Progenitor cell of endocrine pancreas (in vitro differentiated cells): ENCODE measurements around the gene MTG1. TPM values are rescaled to one million over a fixed set of nuclear protein-coding genes. Genes with fewer than 3 reads are reported as not detected.
"Not testable (repeated sequence)": the region's sequence is repeated elsewhere in the genome, so short reads cannot be mapped to it uniquely, and the experiment has no call there.

ENCODE experiments used
- DNase-seq: peaks from one replicate; pipeline ENCODE4 v3.0.0; 2021; ENCODE audit warnings: low spot score; ENCODE audit not compliant: unreplicated experiment
- H3K27ac Mint-ChIP-seq: 2 replicates; pipeline ENCODE4 v1.8.0; 2021; ENCODE audit warnings: mild to moderate bottlenecking, moderate library complexity, mixed read lengths
- H3K27me3 Mint-ChIP-seq: 2 replicates; pipeline ENCODE4 v1.8.0; 2021; ENCODE audit warnings: mixed read lengths
- H3K36me3 Mint-ChIP-seq: 2 replicates; pipeline ENCODE4 v1.8.0; 2022; ENCODE audit warnings: mixed read lengths; ENCODE audit not compliant: insufficient read depth
- H3K4me1 Mint-ChIP-seq: 2 replicates; pipeline ENCODE4 v1.8.0; 2021; ENCODE audit warnings: low read depth, mixed read lengths
- H3K4me3 Mint-ChIP-seq: 2 replicates; pipeline ENCODE4 v1.8.0; 2021; ENCODE audit warnings: low read depth, mild to moderate bottlenecking, moderate library complexity, mixed read lengths
- H3K9me3 Mint-ChIP-seq: 2 replicates; pipeline ENCODE4 v1.8.0; 2021; ENCODE audit warnings: low read depth, mixed read lengths
- total RNA-seq: library from RNA; stranded (reverse); gene quantifications from 2 replicates; pipeline ENCODE4 v1.2.1, GENCODE V29; 2021
- TF ChIP-seq, protein P1 (sequence below): fragments of 200-600 bp; sonication (generic); IDR thresholded peaks from one replicate; pipeline ENCODE4 v1.5.0; 2021; ENCODE audit warnings: antibody characterized with exemption, mild to moderate bottlenecking; ENCODE audit not compliant: unreplicated experiment

Gene MTG1
- total RNA-seq, 1 donor from 2014 or later = 137 TPM

DNA sequence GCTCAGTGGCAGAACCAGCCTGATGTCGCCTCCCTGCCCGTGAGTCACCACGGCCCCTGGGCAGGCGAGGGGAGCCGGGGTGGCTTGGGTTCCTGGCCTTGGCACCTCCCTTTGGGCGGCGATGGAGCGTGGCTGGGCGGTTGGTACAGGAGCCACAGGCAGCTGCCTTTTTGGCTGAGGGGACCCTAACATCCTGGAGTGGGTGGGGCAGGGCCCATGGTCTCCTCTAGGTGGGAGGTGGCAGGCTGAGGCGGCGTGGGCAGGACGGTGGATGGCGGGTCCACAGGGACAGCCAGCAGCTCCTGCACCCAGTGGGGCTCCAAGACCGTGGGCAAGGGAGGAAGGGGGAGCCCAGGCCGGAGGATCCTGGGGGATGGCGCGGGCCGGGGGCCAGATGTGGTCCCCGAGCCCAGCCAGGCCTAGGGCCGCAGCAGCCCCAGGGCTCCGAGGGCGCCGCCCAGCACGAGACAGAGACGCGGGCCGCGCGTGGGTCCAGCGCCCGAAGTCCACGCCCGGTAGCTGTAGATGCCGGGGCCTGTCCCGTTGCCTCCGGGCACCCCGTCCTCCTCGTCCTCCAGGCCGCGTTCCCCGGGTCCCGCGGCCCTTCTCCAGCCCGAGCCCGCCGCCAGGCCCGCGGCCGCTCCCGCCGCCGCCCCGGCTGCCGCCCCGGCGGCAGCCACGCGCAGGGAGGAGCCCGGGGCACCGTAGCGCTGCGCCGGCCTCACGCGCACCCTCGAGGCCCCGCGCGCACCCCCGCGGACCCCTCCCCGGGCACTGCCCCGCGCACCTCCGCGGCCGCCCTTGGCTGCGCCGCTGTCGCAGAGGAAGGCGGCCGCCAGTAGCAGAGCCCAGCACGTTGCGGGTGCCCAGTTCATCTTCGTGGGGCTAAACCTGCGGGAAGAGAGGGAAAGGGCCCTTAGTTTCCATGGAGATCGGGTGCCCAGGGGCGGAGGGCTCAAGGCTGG lies 29.1 kb downstream of the MTG1 start:
- peaks cover 8% of the 10 kb centered on the region for H3K27me3 Mint-ChIP-seq
- H3K27ac Mint-ChIP-seq = no peak overlapping the region
- no peaks in the 10 kb centered on the region for H3K4me1 Mint-ChIP-seq
- TF ChIP-seq, protein P1, sequence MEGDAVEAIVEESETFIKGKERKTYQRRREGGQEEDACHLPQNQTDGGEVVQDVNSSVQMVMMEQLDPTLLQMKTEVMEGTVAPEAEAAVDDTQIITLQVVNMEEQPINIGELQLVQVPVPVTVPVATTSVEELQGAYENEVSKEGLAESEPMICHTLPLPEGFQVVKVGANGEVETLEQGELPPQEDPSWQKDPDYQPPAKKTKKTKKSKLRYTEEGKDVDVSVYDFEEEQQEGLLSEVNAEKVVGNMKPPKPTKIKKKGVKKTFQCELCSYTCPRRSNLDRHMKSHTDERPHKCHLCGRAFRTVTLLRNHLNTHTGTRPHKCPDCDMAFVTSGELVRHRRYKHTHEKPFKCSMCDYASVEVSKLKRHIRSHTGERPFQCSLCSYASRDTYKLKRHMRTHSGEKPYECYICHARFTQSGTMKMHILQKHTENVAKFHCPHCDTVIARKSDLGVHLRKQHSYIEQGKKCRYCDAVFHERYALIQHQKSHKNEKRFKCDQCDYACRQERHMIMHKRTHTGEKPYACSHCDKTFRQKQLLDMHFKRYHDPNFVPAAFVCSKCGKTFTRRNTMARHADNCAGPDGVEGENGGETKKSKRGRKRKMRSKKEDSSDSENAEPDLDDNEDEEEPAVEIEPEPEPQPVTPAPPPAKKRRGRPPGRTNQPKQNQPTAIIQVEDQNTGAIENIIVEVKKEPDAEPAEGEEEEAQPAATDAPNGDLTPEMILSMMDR = no peak
- H3K4me3 Mint-ChIP-seq = peak overlapping the region; percentile 37
- peaks cover 6% of the 10 kb centered on the region for H3K36me3 Mint-ChIP-seq
- H3K9me3 Mint-ChIP-seq = no peaks in the 10 kb centered on the region
- no peak for DNase-seq

DNA sequence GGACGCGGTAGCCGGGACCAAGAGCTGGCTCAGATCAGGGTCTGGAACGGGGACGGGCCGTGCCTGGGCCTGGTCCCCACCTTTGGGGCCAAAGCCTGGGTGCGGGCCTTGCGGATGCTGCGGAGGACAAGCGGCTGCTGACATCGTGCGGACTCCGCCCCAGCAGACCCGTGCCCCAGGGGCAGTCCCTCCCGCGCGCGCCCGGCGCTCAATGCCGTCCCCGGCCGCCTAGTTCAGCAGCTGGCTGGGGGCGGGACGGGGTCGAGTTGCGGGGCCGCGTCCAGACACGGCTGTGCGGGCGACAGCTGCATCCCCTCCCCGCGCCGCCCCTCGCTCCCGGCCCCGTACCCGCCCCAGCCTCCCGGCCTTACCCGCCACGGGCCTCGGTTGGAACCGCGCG lies 30.1 kb downstream of the MTG1 start:
- not testable (repeated sequence) for DNase-seq, H3K4me1 Mint-ChIP-seq, H3K36me3 Mint-ChIP-seq, H3K9me3 Mint-ChIP-seq, H3K27ac Mint-ChIP-seq, H3K27me3 Mint-ChIP-seq, H3K4me3 Mint-ChIP-seq

DNA sequence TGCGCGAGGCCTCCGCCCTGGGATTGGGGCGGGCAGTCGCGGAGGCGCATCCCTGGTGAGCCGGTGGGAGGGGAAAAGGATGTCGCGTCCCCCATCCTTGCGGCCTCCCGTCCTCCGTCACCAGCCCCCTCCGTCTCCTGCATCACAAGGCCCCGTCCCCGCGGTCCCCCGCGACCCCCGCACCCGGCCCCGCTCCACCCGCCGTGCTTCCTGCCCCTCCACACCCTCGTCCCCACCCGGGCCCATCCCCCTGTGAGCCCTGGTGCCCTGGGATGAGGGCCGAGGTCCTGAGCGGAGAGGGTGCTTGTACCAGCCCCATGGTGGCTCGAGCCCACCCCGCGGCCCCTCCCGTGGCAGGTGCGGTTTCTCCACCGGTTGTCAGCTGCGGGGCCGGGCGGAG lies 30.6 kb downstream of the MTG1 start, which contains the start of gene SPRN:
TSS of gene SPRN (minus strand) at position 25 of the 400 bp plus-strand sequence. CDS start 944 bp downstream, outside the sequence.
- H3K36me3 Mint-ChIP-seq, H3K4me1 Mint-ChIP-seq, H3K27ac Mint-ChIP-seq, H3K9me3 Mint-ChIP-seq, DNase-seq, H3K27me3 Mint-ChIP-seq: not testable (repeated sequence)
- peak within 1 kb of the TSS; percentile 37 for H3K4me3 Mint-ChIP-seq

DNA sequence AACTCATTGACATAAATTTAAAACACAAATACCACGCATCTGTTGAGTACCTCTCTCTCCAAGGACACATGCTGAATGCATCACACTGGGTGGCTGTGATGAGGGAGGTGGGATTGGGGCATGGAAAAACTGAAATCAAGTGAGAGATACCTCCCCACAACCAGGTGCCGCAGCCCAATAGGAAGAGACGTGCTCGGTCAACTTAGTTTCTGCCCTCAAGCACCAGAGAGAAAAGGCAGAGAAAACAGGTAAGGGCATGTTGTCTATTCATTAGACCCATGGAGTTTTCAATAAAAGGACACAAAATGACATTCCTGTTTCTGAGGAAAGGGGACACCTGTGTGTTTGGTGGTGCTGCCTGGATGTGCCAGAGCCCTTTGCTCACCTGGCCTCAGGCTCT lies 35.6 kb downstream of the MTG1 start:
- H3K36me3 Mint-ChIP-seq, H3K27me3 Mint-ChIP-seq, H3K4me3 Mint-ChIP-seq, H3K9me3 Mint-ChIP-seq, DNase-seq, H3K27ac Mint-ChIP-seq, H3K4me1 Mint-ChIP-seq: not testable (repeated sequence)

DNA sequence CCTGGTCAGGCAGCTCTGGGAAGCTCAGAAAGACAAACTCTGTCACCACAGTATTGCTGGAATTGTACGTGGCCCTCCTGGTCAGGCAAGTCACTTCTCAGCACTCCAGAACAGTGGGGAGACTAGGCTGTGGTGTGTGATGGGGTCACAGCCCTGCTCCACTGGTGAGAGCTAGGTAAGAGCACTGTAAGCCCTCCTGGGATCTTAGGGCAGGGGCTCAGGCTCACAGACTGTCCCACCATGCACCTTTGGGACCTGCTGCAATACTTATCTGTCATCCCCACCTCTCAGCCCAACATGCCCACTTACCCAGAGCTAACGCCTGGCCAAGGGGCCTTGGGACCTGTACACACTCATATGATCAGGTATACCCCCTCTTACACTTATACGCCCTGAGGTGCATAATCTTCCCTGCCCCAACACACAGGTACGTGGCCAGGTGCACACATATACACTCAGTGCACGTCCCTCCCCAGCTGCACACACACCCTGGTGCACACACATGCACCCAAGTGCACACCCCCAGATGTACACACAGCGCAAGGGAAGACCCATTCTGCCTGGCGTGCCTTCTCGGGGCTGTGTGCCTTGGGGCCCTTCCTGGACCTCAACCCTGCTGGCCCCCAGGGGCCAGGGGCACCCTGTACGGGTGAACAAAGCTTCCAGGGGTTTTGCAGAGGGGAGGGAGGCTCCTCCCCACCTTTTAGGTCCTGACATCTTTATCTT lies 38.1 kb downstream of the MTG1 start:
- not testable (repeated sequence) for DNase-seq, H3K4me1 Mint-ChIP-seq, H3K36me3 Mint-ChIP-seq, H3K27ac Mint-ChIP-seq, H3K4me3 Mint-ChIP-seq, H3K27me3 Mint-ChIP-seq
- H3K9me3 Mint-ChIP-seq = peaks cover 16% of the 10 kb centered on the region

DNA sequence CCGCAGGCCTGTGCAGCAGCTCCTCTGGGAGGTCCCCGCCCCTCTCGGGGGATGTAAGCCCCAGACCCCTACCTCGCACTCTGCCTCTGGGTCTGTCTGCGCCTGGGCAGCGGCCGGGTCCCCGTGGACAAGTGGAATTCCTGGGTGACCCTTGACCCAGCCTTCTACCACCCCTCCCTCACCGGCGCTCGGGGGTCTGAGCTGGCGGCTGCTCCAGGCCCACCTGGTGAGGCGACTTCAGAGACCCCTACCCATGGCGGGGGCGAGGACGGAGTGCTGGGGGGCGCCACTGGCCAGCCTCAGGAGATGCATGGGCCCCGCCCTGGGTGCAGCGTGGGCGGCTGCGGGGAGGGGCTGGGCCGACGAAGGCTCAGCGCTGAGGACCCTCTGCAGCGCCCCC lies 38.8 kb downstream of the MTG1 start:
- H3K36me3 Mint-ChIP-seq, H3K4me1 Mint-ChIP-seq, DNase-seq, H3K27ac Mint-ChIP-seq, H3K27me3 Mint-ChIP-seq, H3K4me3 Mint-ChIP-seq: not testable (repeated sequence)
- H3K9me3 Mint-ChIP-seq = peaks cover 20% of the 10 kb centered on the region

DNA sequence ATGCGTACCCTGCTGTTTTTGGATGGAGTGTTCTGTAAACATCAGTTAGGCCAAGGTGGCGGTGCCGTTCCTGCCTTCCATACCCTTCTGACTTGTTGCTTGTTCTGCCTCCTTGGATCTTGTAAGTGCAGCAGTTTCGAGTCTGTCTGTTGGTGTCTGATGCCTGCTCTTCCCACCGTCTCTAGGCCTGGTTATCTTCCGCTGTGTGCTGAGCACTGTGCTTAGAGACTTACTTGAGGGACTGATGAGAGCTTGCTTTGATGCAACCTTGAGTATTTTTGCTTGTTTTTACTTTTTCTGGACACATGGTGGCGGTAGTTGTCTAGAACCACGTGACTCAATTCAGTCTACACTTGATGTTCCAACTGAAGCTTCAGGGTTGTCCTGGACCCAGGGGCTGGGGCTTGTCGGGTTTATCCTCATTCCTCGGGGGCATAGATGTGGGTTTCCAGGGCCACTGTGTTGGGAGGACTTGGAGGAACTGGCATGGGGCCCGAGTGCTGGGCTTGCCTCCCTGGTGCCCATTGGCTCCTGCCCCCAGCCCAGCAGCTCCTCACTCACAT lies 44.8 kb downstream of the MTG1 start:
- TF ChIP-seq, protein P1 = no peak
- DNase-seq = no peak
- no peak overlapping the region for H3K4me3 Mint-ChIP-seq
- H3K4me1 Mint-ChIP-seq = no peaks in the 10 kb centered on the region
- peaks cover 34% of the 10 kb centered on the region for H3K9me3 Mint-ChIP-seq
- H3K27ac Mint-ChIP-seq = no peak overlapping the region
- H3K36me3 Mint-ChIP-seq = peaks cover 3% of the 10 kb centered on the region
- no peaks in the 10 kb centered on the region for H3K27me3 Mint-ChIP-seq
